ENCODE data around the gene LCN10. TPM values are rescaled to one million over a fixed set of nuclear protein-coding genes. Genes with fewer than 3 reads are reported as not detected.
A peak's percentile ranks its signal among the peaks of the same experiment; 100 is the strongest.

LCN10 gene
- total and polyA plus RNA-seq, 2 of the 13 experiments (the other 11 are each of a cell fraction or from before 2014, with no cell fraction given) = 0.53 to 0.61 TPM

DNA sequence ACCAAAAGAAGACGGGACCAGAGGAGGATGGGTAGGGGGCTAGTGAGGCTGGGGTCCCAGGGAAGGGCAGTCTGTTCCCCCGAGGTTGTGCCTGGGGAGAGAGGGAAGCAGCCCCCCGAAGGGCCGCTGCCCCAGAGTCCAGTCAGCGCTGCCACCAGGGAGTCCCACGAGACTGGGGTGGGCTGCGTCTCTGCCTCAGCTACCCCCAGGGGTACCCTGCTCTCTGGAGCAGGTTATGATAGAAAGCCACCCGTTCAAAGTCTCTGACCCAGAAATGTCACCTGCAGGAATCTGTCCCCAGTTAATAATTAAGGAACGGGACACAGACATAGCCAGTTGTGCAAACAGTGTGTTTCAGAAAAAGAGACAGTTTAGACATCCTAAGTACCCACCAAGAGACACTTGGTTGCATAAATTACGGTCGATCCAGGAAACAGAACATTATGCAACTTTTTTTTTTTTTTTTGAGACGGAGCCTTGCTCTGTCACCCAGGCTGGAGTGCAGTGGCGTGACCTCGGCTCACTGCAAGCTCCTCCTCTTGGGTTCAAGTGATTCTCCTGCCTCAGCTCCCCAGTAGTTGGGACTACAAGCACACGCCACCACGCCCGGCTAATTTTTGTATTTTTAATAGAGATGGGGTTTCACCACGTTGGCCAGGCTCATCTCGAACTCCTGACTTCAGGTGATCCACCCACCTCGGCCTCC lies 44.8 kb downstream of the LCN10 start (continued):
- TF ChIP-seq ZSCAN20 (CRISPR knock-in tag; IDR thresholded peaks at IDR 0.05; ENCODE audit: borderline replicate concordance) (no peak), HNRNPH1 (optimal IDR thresholded peaks at IDR 0.05; ENCODE audit: low read depth, low read length) (no peak), HDAC6 (IDR thresholded peaks at IDR 0.05; ENCODE audit: low read depth, low read length) (no peak), MXD3 (CRISPR knock-in tag; IDR thresholded peaks at IDR 0.05) (no peak), MED1 (CRISPR knock-in tag; IDR thresholded peaks at IDR 0.05) (peak; percentile 41; the same call in 1 of the 2 replicates), FOXK2 (IDR thresholded peaks at IDR 0.05) (no peak), TP53 (CRISPR knock-in tag; conservative IDR thresholded peaks at IDR 0.05) (no peak), HMGXB4 (CRISPR knock-in tag; IDR thresholded peaks at IDR 0.05; ENCODE audit: borderline replicate concordance in 1 of 2, low read depth in 1 of 2) (no peak), PTBP1 (IDR thresholded peaks at IDR 0.05; ENCODE audit: low read depth, low read length, poor library complexity, severe bottlenecking) (no peak), ZNF446 (CRISPR knock-in tag; IDR thresholded peaks at IDR 0.05) (no peak), ZNF335 (CRISPR knock-in tag; IDR thresholded peaks at IDR 0.05) (no peak), THAP8 (CRISPR knock-in tag; IDR thresholded peaks at IDR 0.05; ENCODE audit: borderline replicate concordance) (no peak), MED13 (CRISPR knock-in tag; IDR thresholded peaks at IDR 0.05) (no peak), ZNF891 (CRISPR knock-in tag; IDR thresholded peaks at IDR 0.05) (no peak), ZNF570 (CRISPR knock-in tag; IDR thresholded peaks at IDR 0.05; ENCODE audit: borderline replicate concordance) (no peak), THAP11 (CRISPR knock-in tag; IDR thresholded peaks at IDR 0.05) (peak; percentile 37; the same call in 1 of the 2 replicates)
- TF ChIP-seq, protein P1, sequence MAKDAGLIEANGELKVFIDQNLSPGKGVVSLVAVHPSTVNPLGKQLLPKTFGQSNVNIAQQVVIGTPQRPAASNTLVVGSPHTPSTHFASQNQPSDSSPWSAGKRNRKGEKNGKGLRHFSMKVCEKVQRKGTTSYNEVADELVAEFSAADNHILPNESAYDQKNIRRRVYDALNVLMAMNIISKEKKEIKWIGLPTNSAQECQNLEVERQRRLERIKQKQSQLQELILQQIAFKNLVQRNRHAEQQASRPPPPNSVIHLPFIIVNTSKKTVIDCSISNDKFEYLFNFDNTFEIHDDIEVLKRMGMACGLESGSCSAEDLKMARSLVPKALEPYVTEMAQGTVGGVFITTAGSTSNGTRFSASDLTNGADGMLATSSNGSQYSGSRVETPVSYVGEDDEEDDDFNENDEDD (CRISPR knock-in tag; IDR thresholded peaks at IDR 0.05; ENCODE audit: borderline replicate concordance) = no peak
- TF ChIP-seq, protein P2, sequence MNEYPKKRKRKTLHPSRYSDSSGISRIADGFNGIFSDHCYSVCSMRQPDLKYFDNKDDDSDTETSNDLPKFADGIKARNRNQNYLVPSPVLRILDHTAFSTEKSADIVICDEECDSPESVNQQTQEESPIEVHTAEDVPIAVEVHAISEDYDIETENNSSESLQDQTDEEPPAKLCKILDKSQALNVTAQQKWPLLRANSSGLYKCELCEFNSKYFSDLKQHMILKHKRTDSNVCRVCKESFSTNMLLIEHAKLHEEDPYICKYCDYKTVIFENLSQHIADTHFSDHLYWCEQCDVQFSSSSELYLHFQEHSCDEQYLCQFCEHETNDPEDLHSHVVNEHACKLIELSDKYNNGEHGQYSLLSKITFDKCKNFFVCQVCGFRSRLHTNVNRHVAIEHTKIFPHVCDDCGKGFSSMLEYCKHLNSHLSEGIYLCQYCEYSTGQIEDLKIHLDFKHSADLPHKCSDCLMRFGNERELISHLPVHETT (CRISPR knock-in tag; conservative IDR thresholded peaks at IDR 0.05) = 0 out of 2 replicates have a peak, but pooled peaks have one; percentile 32
- TF ChIP-seq, protein P3, sequence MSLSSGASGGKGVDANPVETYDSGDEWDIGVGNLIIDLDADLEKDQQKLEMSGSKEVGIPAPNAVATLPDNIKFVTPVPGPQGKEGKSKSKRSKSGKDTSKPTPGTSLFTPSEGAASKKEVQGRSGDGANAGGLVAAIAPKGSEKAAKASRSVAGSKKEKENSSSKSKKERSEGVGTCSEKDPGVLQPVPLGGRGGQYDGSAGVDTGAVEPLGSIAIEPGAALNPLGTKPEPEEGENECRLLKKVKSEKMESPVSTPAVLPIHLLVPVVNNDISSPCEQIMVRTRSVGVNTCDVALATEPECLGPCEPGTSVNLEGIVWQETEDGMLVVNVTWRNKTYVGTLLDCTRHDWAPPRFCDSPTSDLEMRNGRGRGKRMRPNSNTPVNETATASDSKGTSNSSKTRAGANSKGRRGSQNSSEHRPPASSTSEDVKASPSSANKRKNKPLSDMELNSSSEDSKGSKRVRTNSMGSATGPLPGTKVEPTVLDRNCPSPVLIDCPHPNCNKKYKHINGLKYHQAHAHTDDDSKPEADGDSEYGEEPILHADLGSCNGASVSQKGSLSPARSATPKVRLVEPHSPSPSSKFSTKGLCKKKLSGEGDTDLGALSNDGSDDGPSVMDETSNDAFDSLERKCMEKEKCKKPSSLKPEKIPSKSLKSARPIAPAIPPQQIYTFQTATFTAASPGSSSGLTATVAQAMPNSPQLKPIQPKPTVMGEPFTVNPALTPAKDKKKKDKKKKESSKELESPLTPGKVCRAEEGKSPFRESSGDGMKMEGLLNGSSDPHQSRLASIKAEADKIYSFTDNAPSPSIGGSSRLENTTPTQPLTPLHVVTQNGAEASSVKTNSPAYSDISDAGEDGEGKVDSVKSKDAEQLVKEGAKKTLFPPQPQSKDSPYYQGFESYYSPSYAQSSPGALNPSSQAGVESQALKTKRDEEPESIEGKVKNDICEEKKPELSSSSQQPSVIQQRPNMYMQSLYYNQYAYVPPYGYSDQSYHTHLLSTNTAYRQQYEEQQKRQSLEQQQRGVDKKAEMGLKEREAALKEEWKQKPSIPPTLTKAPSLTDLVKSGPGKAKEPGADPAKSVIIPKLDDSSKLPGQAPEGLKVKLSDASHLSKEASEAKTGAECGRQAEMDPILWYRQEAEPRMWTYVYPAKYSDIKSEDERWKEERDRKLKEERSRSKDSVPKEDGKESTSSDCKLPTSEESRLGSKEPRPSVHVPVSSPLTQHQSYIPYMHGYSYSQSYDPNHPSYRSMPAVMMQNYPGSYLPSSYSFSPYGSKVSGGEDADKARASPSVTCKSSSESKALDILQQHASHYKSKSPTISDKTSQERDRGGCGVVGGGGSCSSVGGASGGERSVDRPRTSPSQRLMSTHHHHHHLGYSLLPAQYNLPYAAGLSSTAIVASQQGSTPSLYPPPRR (CRISPR knock-in tag; IDR thresholded peaks at IDR 0.05; ENCODE audit: borderline replicate concordance) = peak; percentile 67; the same call in 1 of the 2 replicates
